Ovary (tissue), 9 donors: ENCODE measurements around the gene NFIA. TPM values are rescaled to one million over a fixed set of nuclear protein-coding genes. Genes with fewer than 3 reads are reported as not detected.
"Not testable (repeated sequence)": the region's sequence is repeated elsewhere in the genome, so short reads cannot be mapped to it uniquely, and the experiment has no call there.

Source experiments
- DNase-seq, 5 donors: peaks; one replicate each; pipeline ENCODE4 v3.0.0-alpha.2; 2019 to 2020
- H3K27ac ChIP-seq, 2 donors: fragments of 200-600 bp; one replicate each; pipeline versions ENCODE4 v1.5.1 to v1.8.0; 2019 to 2022
- H3K27me3 ChIP-seq: fragments of 200-600 bp; one replicate; pipeline ENCODE4 v1.8.0; 2022
- H3K36me3 ChIP-seq: fragments of 200-600 bp; sonication (generic); one replicate; pipeline ENCODE4 v1.5.1; 2019
- H3K4me1 ChIP-seq: one replicate; pipeline ENCODE4 v1.8.1; 2013; ENCODE audit warnings: mild to moderate bottlenecking, moderate library complexity; ENCODE audit not compliant: insufficient read depth
- H3K4me3 ChIP-seq: fragments of 200-600 bp; sonication (generic); one replicate; pipeline ENCODE4 v1.5.1; 2017
- H3K9me3 ChIP-seq, 2 donors: fragments of 200-600 bp in 1 of 2; sonication (generic) in 1 of 2; one replicate each; pipeline versions ENCODE4 v1.5.1 to v1.8.1; 2013 to 2019; ENCODE audit warnings: mild to moderate bottlenecking in 1 of 2, moderate library complexity in 1 of 2
- EP300 ChIP-seq: sonication (generic); formaldehyde crosslinking; IDR thresholded peaks from one replicate; pipeline ENCODE4 v1.6.1; 2017; ENCODE audit warnings: antibody characterized with exemption
- POLR2A ChIP-seq: fragments of 450-650 bp; IDR thresholded peaks from one replicate; pipeline ENCODE4 v1.6.1; 2017; ENCODE audit warnings: antibody characterized with exemption, mild to moderate bottlenecking, moderate library complexity
- WGBS, 3 donors: extraction: QIAGEN DNeasy Blood & Tissue Kit in 1 of 3; methylation state at CpG; one replicate each; pipeline versions ENCODE4 v1.1.5 to v1.1.7; 2013 to 2017; 5-methylcytosine and 5-hydroxymethylcytosine counted together
- intact Hi-C, 4 donors: fragments of 100-400 bp; cut with DNase I; formaldehyde crosslinking; loops; one replicate each; pipeline versions ENCODE4 v1.11.0 to v1.15.1; 2022 to 2023
- polyA plus RNA-seq, 2 donors: library from polyadenylated mRNA; stranded (reverse); fragments of 200-250 nt in 1 of 2; fragments of 350-450 nt in 1 of 2; fragmentation: Illumina TruSeq in 1 of 2; extraction: RNeasy Lipid Tissue Mini Kit (QIAGEN cat#74804) in 1 of 2; gene quantifications; one replicate each; pipeline ENCODE4 v1.2.3, GENCODE V29; 2013 to 2014
- total RNA-seq, 7 donors: library from RNA; depleted of rRNA in 2 of 7; stranded (reverse); fragments of >200 nt in 2 of 7; fragmentation: NEBNext Ultra II Directional in 3 of 7; extraction: Animal tissue kit (Norgen Biotek cat#: 25700) in 3 of 7; gene quantifications; one replicate each; pipeline versions ENCODE4 v1.1.0 to v1.2.4, GENCODE V29; 2016 to 2023
- TF ChIP-seq, protein P1 (sequence below), 3 donors: fragments of 450-650 bp in 2 of 3; fragments of 200-600 bp in 1 of 3; IDR thresholded peaks; one replicate each; pipeline versions ENCODE4 v1.5.1 to v1.8.0; 2016 to 2022; ENCODE audit warnings: antibody characterized with exemption in 3 of 3, mild to moderate bottlenecking in 1 of 3
- donor health status: DM: no; HTN: no; CAD: no; lungs with moderate emphysema.
- donor health status: DM: no; HTN: no; CAD: no.
- donor health status: Bipolar disorder and iron deficiency.
- donor health status: DM: yes; HTN: yes; CAD: no.
- donor health status: DM: no; HTN: no; CAD: no.
- donor health status: DM: yes; HTN: yes; CAD: no.

The NFIA gene
- total and polyA plus RNA-seq, 9 donors: 11.8 to 115 (median 80.9) TPM

DNA sequence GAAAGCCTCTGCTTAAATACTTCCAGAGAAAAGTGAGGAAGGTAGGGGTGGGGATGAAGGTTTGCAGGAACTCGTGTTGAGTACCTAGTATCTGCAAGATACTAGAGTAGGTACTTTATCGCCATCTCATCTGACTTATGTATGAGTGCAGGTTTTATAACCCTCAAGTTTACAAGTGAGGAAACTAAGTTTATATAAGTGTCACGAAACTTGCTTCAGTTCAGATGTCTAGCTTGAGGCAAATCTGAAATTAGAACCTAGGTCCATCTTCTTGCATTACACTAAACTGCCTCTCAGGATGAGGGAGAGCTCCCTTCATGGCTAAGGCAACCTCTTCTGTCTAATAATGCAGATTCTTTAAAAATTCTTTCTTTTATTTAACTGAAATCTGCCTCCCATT is 43.5 kb downstream of the NFIA start:
- no peak for TF ChIP-seq POLR2A
- TF ChIP-seq, protein P1, sequence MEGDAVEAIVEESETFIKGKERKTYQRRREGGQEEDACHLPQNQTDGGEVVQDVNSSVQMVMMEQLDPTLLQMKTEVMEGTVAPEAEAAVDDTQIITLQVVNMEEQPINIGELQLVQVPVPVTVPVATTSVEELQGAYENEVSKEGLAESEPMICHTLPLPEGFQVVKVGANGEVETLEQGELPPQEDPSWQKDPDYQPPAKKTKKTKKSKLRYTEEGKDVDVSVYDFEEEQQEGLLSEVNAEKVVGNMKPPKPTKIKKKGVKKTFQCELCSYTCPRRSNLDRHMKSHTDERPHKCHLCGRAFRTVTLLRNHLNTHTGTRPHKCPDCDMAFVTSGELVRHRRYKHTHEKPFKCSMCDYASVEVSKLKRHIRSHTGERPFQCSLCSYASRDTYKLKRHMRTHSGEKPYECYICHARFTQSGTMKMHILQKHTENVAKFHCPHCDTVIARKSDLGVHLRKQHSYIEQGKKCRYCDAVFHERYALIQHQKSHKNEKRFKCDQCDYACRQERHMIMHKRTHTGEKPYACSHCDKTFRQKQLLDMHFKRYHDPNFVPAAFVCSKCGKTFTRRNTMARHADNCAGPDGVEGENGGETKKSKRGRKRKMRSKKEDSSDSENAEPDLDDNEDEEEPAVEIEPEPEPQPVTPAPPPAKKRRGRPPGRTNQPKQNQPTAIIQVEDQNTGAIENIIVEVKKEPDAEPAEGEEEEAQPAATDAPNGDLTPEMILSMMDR (IDR thresholded peaks at IDR 0.05): no peak
- no peak for TF ChIP-seq EP300
- Histone ChIP-seq H3K27me3 (no peaks in the 10 kb centered on the region), H3K4me3 (no peak overlapping the region), H3K36me3 (no peaks in the 10 kb centered on the region), H3K4me1 (peaks cover 2% of the 10 kb centered on the region), H3K9me3 (no peaks in the 10 kb centered on the region), H3K27ac (no peak overlapping the region)
- 62 to 67% (median 67%) methylated on average over 3 of the region's 3 CpGs for WGBS, 3 donors
- intact Hi-C loops: no loop called here
- no peak for DNase-seq

GRCh38 chr1:61126843-61127242 is 44.5 kb downstream of the NFIA start:
- H3K4me1 ChIP-seq, H3K9me3 ChIP-seq, H3K27ac ChIP-seq, H3K36me3 ChIP-seq, H3K4me3 ChIP-seq, DNase-seq, H3K27me3 ChIP-seq, intact Hi-C loops: not testable (repeated sequence)
- WGBS, 3 donors: 96 to 97% (median 96%) methylated on average over 12 of the region's 12 CpGs

GRCh38 chr1:61130338-61131000 is 48.1 kb downstream of the NFIA start:
- WGBS, 3 donors: 89 to 93% (median 91%) methylated on average over 6 of the region's 6 CpGs
- TF ChIP-seq POLR2A (no peak), EP300 (no peak)
- TF ChIP-seq, protein P1 (IDR thresholded peaks at IDR 0.05): no peak
- H3K4me1 ChIP-seq: peaks cover 3% of the 10 kb centered on the region
- no peak overlapping the region for H3K27ac ChIP-seq
- no peak overlapping the region for H3K4me3 ChIP-seq
- no peaks in the 10 kb centered on the region for H3K9me3 ChIP-seq
- intact Hi-C loops: no loop called here
- DNase-seq: no peak
- no peaks in the 10 kb centered on the region for H3K36me3 ChIP-seq
- H3K27me3 ChIP-seq: no peaks in the 10 kb centered on the region

DNA sequence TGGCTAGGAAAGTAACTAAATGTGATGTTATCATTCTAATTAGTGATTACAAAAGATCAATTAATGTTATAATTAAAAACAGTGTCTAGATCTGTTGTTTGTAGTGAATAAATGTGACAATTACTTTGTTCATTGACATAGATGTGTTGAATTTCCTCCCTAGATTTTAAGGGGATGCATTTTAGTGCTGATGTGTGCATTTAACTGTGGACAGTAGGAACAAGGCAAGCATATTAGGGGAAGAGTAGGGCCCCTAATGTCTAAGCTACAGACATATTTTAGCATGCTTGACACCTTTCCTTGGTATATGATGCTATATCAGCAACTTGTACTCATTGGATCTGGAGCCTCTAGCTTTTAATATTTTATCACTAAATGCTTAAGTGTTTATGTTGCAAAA is 48.9 kb downstream of the NFIA start:
- Histone ChIP-seq H3K4me3 (no peak overlapping the region), H3K36me3 (no peaks in the 10 kb centered on the region), H3K27me3 (no peaks in the 10 kb centered on the region), H3K9me3 (no peaks in the 10 kb centered on the region), H3K4me1 (peaks cover 3% of the 10 kb centered on the region), H3K27ac (no peak overlapping the region)
- intact Hi-C loops: no loop called here
- DNase-seq: no peak
- TF ChIP-seq, protein P1 (IDR thresholded peaks at IDR 0.05): no peak
- no peak for TF ChIP-seq EP300
- no peak for TF ChIP-seq POLR2A

DNA sequence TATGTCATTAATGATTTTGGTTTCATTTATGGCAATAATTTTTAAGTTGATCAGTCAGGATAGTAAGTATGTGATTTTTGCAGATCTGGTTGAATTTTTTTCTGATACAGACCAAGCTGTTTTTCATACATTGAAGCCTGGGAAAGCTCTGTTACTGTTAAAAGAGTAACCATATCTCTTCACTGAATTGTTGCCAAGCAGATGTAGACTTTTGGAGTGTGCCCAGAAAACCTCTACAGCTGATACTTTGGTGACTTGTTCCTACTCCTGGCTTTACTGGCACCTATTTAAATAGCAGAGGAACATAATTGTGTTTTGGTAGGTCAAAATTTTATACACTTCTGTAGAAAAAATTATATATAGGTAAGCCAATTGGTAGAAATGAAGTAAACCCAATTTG is 49.4 kb downstream of the NFIA start:
- Histone ChIP-seq H3K9me3 (no peaks in the 10 kb centered on the region), H3K36me3 (no peaks in the 10 kb centered on the region), H3K27me3 (no peaks in the 10 kb centered on the region), H3K27ac (no peak overlapping the region), H3K4me3 (no peak overlapping the region), H3K4me1 (peaks cover 3% of the 10 kb centered on the region)
- DNase-seq: no peak
- intact Hi-C loops: no loop called here
- TF ChIP-seq EP300: no peak
- TF ChIP-seq, protein P1 (IDR thresholded peaks at IDR 0.05): no peak
- TF ChIP-seq POLR2A: no peak
